IMR-90 (cell line): ENCODE data around the gene QSOX2. TPM values are rescaled to one million over a fixed set of nuclear protein-coding genes. Genes with fewer than 3 reads are reported as not detected.

Experiments
- ATAC-seq: fragments of 200-7000 bp; cut with Tn5 transposase; 2 replicates; pipeline ENCODE4 v1.9.1; 2020; ENCODE audit warnings: low read depth, mild to moderate bottlenecking, moderate library complexity
- BruUV-seq: library from RNA; stranded (reverse); fragments of 400-500 nt; replicated peaks from 2 replicates; lab custom pipeline; 2021; lab: Mats Ljungman, UMichigan
- CTCF ChIA-PET: fragments of 300-600 bp; formaldehyde crosslinking; extraction: SDS; loops from one replicate; lab custom pipeline; 2021; ENCODE audit warnings: antibody characterized with exemption; lab: Yijun Ruan, JAX
- POLR2A ChIA-PET: fragments of 300-600 bp; sonication (Branson Sonifier 250); formaldehyde crosslinking; loops from one replicate; lab custom pipeline; 2022; ENCODE audit warnings: antibody characterized with exemption; ENCODE audit not compliant: unreplicated experiment; lab: Charles Lee
- DNase-seq: peaks from one replicate; pipeline ENCODE4 v3.0.0; 2013
- H2AFZ ChIP-seq: replicated peaks from 2 replicates; pipeline ENCODE3; 2013; ENCODE audit warnings: low read length, mild to moderate bottlenecking; ENCODE audit not compliant: poor library complexity
- H2AK5ac ChIP-seq: 2 replicates; pipeline ENCODE4 v1.6.1; 2013; ENCODE audit warnings: low read depth, low read length, inconsistent platforms
- H2AK9ac ChIP-seq: replicated peaks from 2 replicates; pipeline ENCODE3; 2013; ENCODE audit warnings: mild to moderate bottlenecking, low read depth, low read length, moderate library complexity; ENCODE audit not compliant: poor library complexity
- H2BK120ac ChIP-seq: 2 replicates; pipeline ENCODE4 v1.6.1; 2013; ENCODE audit warnings: low read depth, low read length, inconsistent platforms
- H2BK15ac ChIP-seq: 3 replicates; pipeline ENCODE4 v1.6.1; 2013; ENCODE audit warnings: low read depth, low read length, inconsistent platforms
- H2BK20ac ChIP-seq: 2 replicates; pipeline ENCODE4 v1.6.1; 2013; ENCODE audit warnings: low read depth, mild to moderate bottlenecking, inconsistent platforms, low read length, moderate library complexity
- H2BK5ac ChIP-seq: 2 replicates; pipeline ENCODE4 v1.6.1; 2013; ENCODE audit warnings: mild to moderate bottlenecking, low read depth, low read length, inconsistent platforms; ENCODE audit not compliant: poor library complexity, severe bottlenecking
- H3K14ac ChIP-seq: replicated peaks from 2 replicates; pipeline ENCODE4 v1.6.1; 2013; ENCODE audit warnings: low read depth, low read length, inconsistent platforms
- H3K18ac ChIP-seq: 2 replicates; pipeline ENCODE4 v1.6.1; 2013; ENCODE audit warnings: low read depth, low read length, control low read depth
- H3K23ac ChIP-seq: 2 replicates; pipeline ENCODE4 v1.6.1; 2013; ENCODE audit warnings: low read depth, low read length, inconsistent platforms
- H3K27ac ChIP-seq: 2 replicates; pipeline ENCODE4 v1.5.1; 2013; ENCODE audit warnings: mild to moderate bottlenecking, control low read depth, low read length; ENCODE audit not compliant: insufficient read depth
- H3K27me3 ChIP-seq: 2 replicates; pipeline ENCODE4 v1.6.1; 2013; ENCODE audit warnings: low read length; ENCODE audit not compliant: control insufficient read depth, insufficient read depth
- H3K36me3 ChIP-seq: 2 replicates; pipeline ENCODE4 v1.6.1; 2013; ENCODE audit warnings: low read length, mixed read lengths; ENCODE audit not compliant: control insufficient read depth, insufficient read depth
- H3K4ac ChIP-seq: 2 replicates; pipeline ENCODE4 v1.6.1; 2013; ENCODE audit warnings: low read depth, low read length, inconsistent platforms
- H3K4me1 ChIP-seq: 2 replicates; pipeline ENCODE4 v1.6.1; 2013; ENCODE audit warnings: low read length, mixed read lengths; ENCODE audit not compliant: control insufficient read depth, insufficient read depth
- H3K4me2 ChIP-seq: 2 replicates; pipeline ENCODE4 v1.6.1; 2013; ENCODE audit warnings: low read depth, mild to moderate bottlenecking, control low read depth, low read length, moderate library complexity
- H3K4me3 ChIP-seq: 2 replicates; pipeline ENCODE4 v1.5.1; 2013; ENCODE audit warnings: low read depth, mild to moderate bottlenecking, control low read depth, low read length, moderate library complexity; ENCODE audit not compliant: insufficient read depth
- H3K56ac ChIP-seq: 2 replicates; pipeline ENCODE4 v1.6.1; 2013; ENCODE audit warnings: low read length, inconsistent platforms; ENCODE audit not compliant: insufficient read depth; ENCODE audit errors: extremely low read depth
- H3K79me1 ChIP-seq, 2 experiments: 2 replicates each; pipeline ENCODE4 v1.6.1; 2013; ENCODE audit warnings: low read length in 2 of 2, inconsistent platforms in 1 of 2, low read depth in 1 of 2
- H3K9ac ChIP-seq: 2 replicates; pipeline ENCODE4 v1.6.1; 2013; ENCODE audit warnings: low read depth, low read length, control low read depth
- H3K9me1 ChIP-seq: 2 replicates; pipeline ENCODE4 v1.6.1; 2013; ENCODE audit warnings: low read length, inconsistent platforms; ENCODE audit not compliant: insufficient read depth
- H3K9me3 ChIP-seq: 2 replicates; pipeline ENCODE4 v1.6.1; 2013; ENCODE audit warnings: low read length; ENCODE audit not compliant: control insufficient read depth, insufficient read depth
- H4K20me1 ChIP-seq: 2 replicates; pipeline ENCODE4 v1.6.1; 2013; ENCODE audit warnings: low read length, inconsistent platforms; ENCODE audit not compliant: insufficient read depth
- H4K5ac ChIP-seq: 2 replicates; pipeline ENCODE4 v1.6.1; 2013; ENCODE audit warnings: mild to moderate bottlenecking, low read depth, low read length, control low read depth
- H4K8ac ChIP-seq, 2 experiments: 2 replicates each; pipeline ENCODE4 v1.6.1; 2013; ENCODE audit warnings: low read depth in 2 of 2, low read length in 2 of 2, control low read depth in 1 of 2, inconsistent platforms in 1 of 2
- H4K91ac ChIP-seq: 2 replicates; pipeline ENCODE4 v1.6.1; 2013; ENCODE audit warnings: low read depth, low read length, inconsistent platforms; ENCODE audit not compliant: insufficient read depth
- CEBPB ChIP-seq: IDR thresholded peaks from 2 replicates; pipeline ENCODE4 v1.6.1; 2012; ENCODE audit warnings: low read depth, low read length, improper control_type of control experiment
- MAZ ChIP-seq: IDR thresholded peaks from 2 replicates; pipeline ENCODE4 v1.6.1; 2012; ENCODE audit warnings: low read depth, mild to moderate bottlenecking, low read length, improper control_type of control experiment, moderate library complexity, borderline replicate concordance
- MXI1 ChIP-seq: IDR thresholded peaks from 2 replicates; pipeline ENCODE4 v1.6.1; 2012; ENCODE audit warnings: low read depth, mild to moderate bottlenecking, low read length, moderate library complexity, borderline replicate concordance
- NFE2L2 ChIP-seq: fragments of 150-350 bp; IDR thresholded peaks from 2 replicates; pipeline ENCODE4 v1.6.1; 2016; ENCODE audit warnings: low read depth, mild to moderate bottlenecking, low read length
- POLR2A ChIP-seq: IDR thresholded peaks from 2 replicates; pipeline ENCODE4 v1.6.1; 2012; ENCODE audit warnings: mild to moderate bottlenecking, low read depth, low read length
- SMC3 ChIP-seq: fragments of 150-350 bp; IDR thresholded peaks from 2 replicates; pipeline ENCODE4 v1.6.1; 2016; ENCODE audit warnings: low read depth, mild to moderate bottlenecking, antibody characterized with exemption, low read length, moderate library complexity
- WGBS, 2 experiments: methylation state at CpG; one replicate each; pipeline versions ENCODE4 v1.1.5 to v1.1.7; 2013; ENCODE audit warnings: missing lambda C conversion rate in 2 of 2; ENCODE audit not compliant: insufficient read length in 1 of 2; ENCODE audit errors: extremely low coverage in 2 of 2; 5-methylcytosine and 5-hydroxymethylcytosine counted together
- dilution Hi-C: fragments of 300-500 bp; cut with HindIII; formaldehyde crosslinking; loops from one replicate; pipeline ENCODE4 v1.14.3; 2018; ENCODE audit warnings: low sequenced_read_pairs; ENCODE audit not compliant: unreplicated experiment
- in situ Hi-C: fragments of 300-500 bp; cut with MboI; formaldehyde crosslinking; loops from 3 replicates; pipeline ENCODE4 v1.14.3; 2019; ENCODE audit warnings: low sequenced_read_pairs, inconsistent platforms, mixed read lengths
- intact Hi-C: fragments of 100-400 bp; cut with micrococcal nuclease; formaldehyde crosslinking; loops from 2 replicates; pipeline ENCODE4 v1.10.0; 2022
- polyA plus RNA-seq, 3 experiments: library from polyadenylated mRNA; depleted of rRNA; stranded (reverse); fragments of >200 nt; gene quantifications; 2 replicates each; pipeline ENCODE4 v1.2.3, GENCODE V29; 2012; ENCODE audit warnings: low replicate concordance in 1 of 3
- total RNA-seq: library from RNA; depleted of rRNA; stranded (reverse); fragments of >200 nt; gene quantifications from 2 replicates; pipeline ENCODE4 v1.2.3, GENCODE V29; 2012
- TF ChIP-seq, protein P1 (sequence below): fragments of 150-350 bp; IDR thresholded peaks from 2 replicates; pipeline ENCODE4 v1.6.1; 2017; ENCODE audit warnings: mild to moderate bottlenecking, antibody characterized with exemption, low read length, low read depth
- TF ChIP-seq, protein P2 (sequence below): fragments of 150-350 bp; IDR thresholded peaks from 2 replicates; pipeline ENCODE4 v1.6.1; 2016; ENCODE audit warnings: low read depth, mild to moderate bottlenecking, low read length, moderate library complexity, borderline replicate concordance

The QSOX2 gene
- total and polyA plus RNA-seq, 2 of the 4 experiments (the other 2 are of a cell fraction): 5.9 to 12.9 TPM

DNA sequence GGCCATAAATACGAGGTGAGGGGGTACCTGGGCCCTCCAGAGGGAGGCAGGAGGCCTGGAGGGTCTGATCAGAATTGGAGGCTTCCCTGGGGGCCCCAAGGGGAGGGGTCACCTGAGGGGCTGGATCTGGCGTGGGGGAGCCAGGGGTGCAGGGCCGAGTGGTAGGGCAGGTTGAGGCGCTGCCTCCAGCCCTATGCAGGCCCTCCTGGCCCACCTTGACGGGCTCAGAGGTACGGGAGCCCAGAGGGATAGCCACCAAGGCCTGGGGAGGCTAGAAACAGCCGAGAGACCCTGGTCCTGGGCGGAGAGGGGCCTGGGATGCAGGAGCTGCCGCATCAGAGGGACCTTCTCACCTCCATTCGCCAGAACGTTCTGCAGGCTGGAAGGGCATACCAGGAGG lies 65.0 kb downstream of the QSOX2 start:
- no peaks in the 10 kb centered on the region for H3K9me1 ChIP-seq
- H2BK5ac ChIP-seq: no peak overlapping the region
- H3K56ac ChIP-seq: no peak overlapping the region
- TF ChIP-seq NFE2L2: no peak
- no peak for TF ChIP-seq POLR2A
- TF ChIP-seq MAZ: no peak
- no peak for TF ChIP-seq SMC3
- TF ChIP-seq, protein P1, sequence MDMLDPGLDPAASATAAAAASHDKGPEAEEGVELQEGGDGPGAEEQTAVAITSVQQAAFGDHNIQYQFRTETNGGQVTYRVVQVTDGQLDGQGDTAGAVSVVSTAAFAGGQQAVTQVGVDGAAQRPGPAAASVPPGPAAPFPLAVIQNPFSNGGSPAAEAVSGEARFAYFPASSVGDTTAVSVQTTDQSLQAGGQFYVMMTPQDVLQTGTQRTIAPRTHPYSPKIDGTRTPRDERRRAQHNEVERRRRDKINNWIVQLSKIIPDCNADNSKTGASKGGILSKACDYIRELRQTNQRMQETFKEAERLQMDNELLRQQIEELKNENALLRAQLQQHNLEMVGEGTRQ: no peak
- no peak for TF ChIP-seq MXI1
- TF ChIP-seq, protein P2, sequence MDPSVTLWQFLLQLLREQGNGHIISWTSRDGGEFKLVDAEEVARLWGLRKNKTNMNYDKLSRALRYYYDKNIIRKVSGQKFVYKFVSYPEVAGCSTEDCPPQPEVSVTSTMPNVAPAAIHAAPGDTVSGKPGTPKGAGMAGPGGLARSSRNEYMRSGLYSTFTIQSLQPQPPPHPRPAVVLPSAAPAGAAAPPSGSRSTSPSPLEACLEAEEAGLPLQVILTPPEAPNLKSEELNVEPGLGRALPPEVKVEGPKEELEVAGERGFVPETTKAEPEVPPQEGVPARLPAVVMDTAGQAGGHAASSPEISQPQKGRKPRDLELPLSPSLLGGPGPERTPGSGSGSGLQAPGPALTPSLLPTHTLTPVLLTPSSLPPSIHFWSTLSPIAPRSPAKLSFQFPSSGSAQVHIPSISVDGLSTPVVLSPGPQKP: no peak
- TF ChIP-seq CEBPB: no peak
- H3K4me2 ChIP-seq: no peak overlapping the region
- H3K9ac ChIP-seq: no peak overlapping the region
- in situ Hi-C loops (no loop called here), intact Hi-C loops (no loop called here), dilution Hi-C loops (no loop called here)
- peaks cover 53% of the 10 kb centered on the region for H3K27me3 ChIP-seq
- H3K27ac ChIP-seq: no peak overlapping the region
- no peak overlapping the region for H2AFZ ChIP-seq
- no peak overlapping the region for H2AK5ac ChIP-seq
- H3K4ac ChIP-seq: no peak overlapping the region
- H3K9me3 ChIP-seq: no peaks in the 10 kb centered on the region
- H2BK120ac ChIP-seq: no peak overlapping the region
- no peaks in the 10 kb centered on the region for H3K36me3 ChIP-seq
- no peaks in the 10 kb centered on the region for H3K4me1 ChIP-seq
- H4K5ac ChIP-seq: no peak overlapping the region
- no peak overlapping the region for H3K23ac ChIP-seq
- no peak overlapping the region for H2BK15ac ChIP-seq
- H4K91ac ChIP-seq: no peak overlapping the region
- no peak overlapping the region for H2AK9ac ChIP-seq
- no peak overlapping the region for H3K14ac ChIP-seq
- H4K8ac ChIP-seq: no peak overlapping the region
- no peak overlapping the region for H3K4me3 ChIP-seq
- no peaks in the 10 kb centered on the region for H3K79me1 ChIP-seq
- WGBS, 2 experiments: 46% methylated on average over 3 of the region's 11 CpGs; no CpG with 5 or more reads in 1 of the 2 experiments
- BruUV-seq: no TSS peak
- ChIA-PET POLR2A (no interaction called here), CTCF (no interaction called here)
- H3K18ac ChIP-seq: no peak overlapping the region
- no peak for DNase-seq
- H4K20me1 ChIP-seq: no peaks in the 10 kb centered on the region
- no peak for ATAC-seq
- H2BK20ac ChIP-seq: no peak overlapping the region
